ENCODE measurements around the gene RAPGEF5.

- TF ChIP-seq CTCF (IDR thresholded peaks at IDR 0.05): no peak
- no peak for TF ChIP-seq POLR2A (IDR thresholded peaks at IDR 0.05)
These were observed 140.6 kb downstream of the RAPGEF5 start for GRCh38 chr7:22216309-22216708.
